Right renal cortex interstitium (tissue), 3 donors: ENCODE measurements around the gene MYO1H. TPM values are rescaled to one million over a fixed set of nuclear protein-coding genes. Genes with fewer than 3 reads are reported as not detected.

ENCODE experiments used
- DNase-seq, 3 donors: peaks; one replicate each; pipeline ENCODE4 v3.0.0-alpha.2; 2013; ENCODE audit warnings: low read depth in 3 of 3, low spot score in 2 of 3
- polyA plus RNA-seq, 3 donors: library from polyadenylated mRNA; unstranded; fragments of 120-200 nt; gene quantifications; one replicate each; pipeline ENCODE4 v1.2.1, GENCODE V29; 2013; ENCODE audit not compliant: insufficient read length in 3 of 3

Gene MYO1H
- polyA plus RNA-seq, 3 donors, result 1.2 to 1.4 (median 1.3) TPM

GRCh38 chr12:109489016-109489954, 141.6 kb downstream of the MYO1H start:
- no peak for DNase-seq

GRCh38 chr12:109489955-109490565, 142.4 kb downstream of the MYO1H start:
- no peak for DNase-seq

- DNase-seq, result no peak
Observed at GRCh38 chr12:109491671-109492070, 144.0 kb downstream of the MYO1H start.

GRCh38 chr12:109492371-109492770, 144.7 kb downstream of the MYO1H start:
- DNase-seq, result no peak

DNA sequence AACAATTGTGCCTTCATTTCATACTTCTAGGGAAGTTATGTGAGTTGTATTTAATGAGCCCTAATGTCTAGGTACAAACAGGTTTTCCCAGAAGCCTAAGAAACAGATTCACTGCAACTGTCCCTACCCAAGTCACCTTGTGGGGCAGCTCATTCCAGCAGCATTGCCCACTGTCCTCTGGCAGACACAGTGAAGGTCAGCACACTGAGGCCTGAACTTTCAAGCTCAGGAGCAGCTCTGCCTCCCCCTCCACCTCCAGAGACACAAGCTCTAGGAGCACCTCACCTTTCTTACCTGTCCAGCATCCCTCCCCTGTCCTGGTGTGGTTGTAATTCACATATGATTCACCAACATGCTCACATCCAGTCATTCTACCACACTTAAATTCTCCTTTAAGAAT, 145.4 kb downstream of the MYO1H start:
- no peak for DNase-seq

DNA sequence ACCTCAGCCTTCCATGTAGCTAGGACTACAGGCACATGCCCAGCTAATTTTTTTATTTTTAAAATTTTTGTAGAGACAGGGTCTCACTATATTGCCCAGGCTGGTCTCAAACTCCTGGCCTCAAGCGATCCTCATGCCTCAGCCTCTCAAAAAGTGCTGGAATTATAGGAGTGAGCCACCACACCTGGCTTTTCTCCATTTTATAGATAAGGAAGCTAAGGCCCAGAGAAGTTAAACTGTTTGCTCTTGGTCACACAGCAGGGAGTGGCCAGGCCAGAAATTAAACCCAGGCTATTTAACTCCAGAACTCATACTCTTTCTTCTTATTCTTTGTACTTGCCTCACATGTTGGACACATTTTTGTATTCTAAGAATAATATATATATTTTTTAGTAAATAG, 146.2 kb downstream of the MYO1H start:
- no peak for DNase-seq

DNA sequence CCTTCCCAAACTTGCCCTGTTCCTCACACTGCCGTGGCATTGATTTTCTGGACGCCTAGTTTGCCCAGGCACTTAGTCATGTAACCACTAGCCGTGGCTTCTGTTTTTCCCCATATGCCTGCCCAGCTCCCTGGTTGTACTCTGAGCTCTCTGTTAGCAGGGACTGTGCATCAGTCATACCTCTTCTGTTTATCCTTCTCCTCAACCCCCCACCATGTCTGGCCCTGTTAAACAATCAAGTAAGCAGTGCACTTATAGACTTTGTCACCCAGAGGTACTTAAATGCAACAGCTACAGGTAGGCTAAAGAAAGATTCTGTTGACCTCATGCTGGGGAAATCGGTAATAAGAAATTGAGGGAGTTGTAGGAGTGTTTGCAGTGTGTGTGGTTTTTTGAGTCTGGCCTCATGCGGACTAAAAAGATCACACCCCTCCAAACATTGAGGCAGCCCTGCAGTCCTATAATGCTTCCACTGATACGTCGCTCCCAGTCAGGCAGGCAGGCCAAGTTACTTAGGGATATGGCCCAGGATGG, 146.7 kb downstream of the MYO1H start:
- DNase-seq, result no peak

DNA sequence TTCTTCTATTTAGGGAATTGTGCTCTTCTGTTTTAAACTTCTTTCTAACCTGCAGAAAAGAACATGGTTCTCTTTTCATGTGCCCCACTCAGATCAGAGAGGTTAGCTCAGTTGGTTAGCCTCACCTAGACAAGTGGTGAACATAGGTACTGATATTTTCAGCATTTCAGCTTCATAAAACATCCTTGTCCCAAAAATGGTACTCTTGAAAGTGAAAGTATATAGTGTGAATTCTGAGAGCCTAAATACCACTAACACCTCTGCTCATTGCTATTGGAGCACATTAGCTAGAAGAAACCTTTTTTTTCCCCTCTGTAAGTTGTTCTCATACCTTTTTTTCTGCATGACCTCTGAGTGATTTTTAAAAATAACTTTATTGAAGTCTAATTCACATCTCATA, 147.3 kb downstream of the MYO1H start:
- DNase-seq, result no peak

DNA sequence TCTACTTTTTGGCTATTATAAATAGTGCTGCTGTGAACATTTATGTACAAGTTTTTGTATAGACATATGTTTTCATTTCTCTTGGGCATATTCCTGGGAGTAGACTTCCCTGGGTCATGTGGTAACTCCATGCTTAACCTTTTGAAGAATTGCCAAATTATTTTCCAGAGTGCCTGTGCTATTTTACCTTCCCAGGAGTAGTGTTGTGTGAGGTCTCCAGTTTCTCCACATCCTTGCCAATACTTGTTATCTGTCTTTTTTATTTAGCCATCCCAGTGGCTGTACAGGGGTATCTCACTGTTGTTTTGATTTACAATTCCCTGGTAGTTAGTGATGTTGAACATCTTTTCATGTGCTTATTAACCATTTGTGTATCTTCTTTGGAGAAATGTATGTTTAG, 148.6 kb downstream of the MYO1H start:
- DNase-seq, result no peak

- DNase-seq, result no peak
Observed at GRCh38 chr12:109497675-109498074, 150.0 kb downstream of the MYO1H start.

Other genes with a start within 250 kb of the MYO1H start
- gene ACACB, start 231.3 kb upstream of the MYO1H start, polyA plus RNA-seq, result 10 to 100 TPM; 15.5 to 17.3 (median 15.6) TPM
- 1 to 10 TPM; 1.1 to 1.8 (median 1.3) TPM for gene FOXN4, start 38.6 kb upstream of the MYO1H start, polyA plus RNA-seq
- gene KCTD10, start 129.4 kb downstream of the MYO1H start, polyA plus RNA-seq, result 10 to 100 TPM; 46.3 to 49.1 (median 46.6) TPM
- 10 to 100 TPM; 28.0 to 33.3 (median 28.5) TPM for gene UBE3B, start 129.7 kb downstream of the MYO1H start, polyA plus RNA-seq
- 10 to 100 TPM; 32.4 to 33.6 (median 32.5) TPM for gene MMAB, start 225.6 kb downstream of the MYO1H start, polyA plus RNA-seq
- gene MVK, start 225.9 kb downstream of the MYO1H start, polyA plus RNA-seq, result 10 to 100 TPM; 20.0 to 20.6 (median 20.2) TPM